ENCODE results near the gene HMGB4.

DNA sequence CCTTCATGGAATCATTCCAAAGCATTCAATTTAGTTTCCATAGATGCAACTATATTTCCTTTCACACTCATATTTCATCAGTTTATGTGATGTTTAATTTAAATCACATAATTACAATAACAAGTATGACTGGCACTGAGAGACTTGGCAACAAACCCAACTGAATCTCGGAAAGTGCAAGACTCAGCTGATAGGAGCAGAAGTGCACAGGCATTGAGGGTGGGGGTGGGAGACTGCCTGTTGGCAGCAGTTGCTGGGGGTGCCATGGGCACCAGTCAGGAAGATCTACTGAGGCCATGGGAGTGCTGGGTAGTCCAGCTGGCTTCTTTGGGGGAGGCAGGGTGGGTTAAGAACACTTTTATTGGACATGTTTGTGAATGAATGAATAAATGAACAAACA, 10.4 kb upstream of the HMGB4 start:
- TF ChIP-seq EZH2 (IDR thresholded peaks at IDR 0.05) (no peak), POLR2AphosphoS5 (IDR thresholded peaks at IDR 0.05; ENCODE audit: borderline replicate concordance, low read depth, low read length) (no peak)

All from SK-N-MC (cell line).